Parathyroid adenoma (tissue), 2 donors: Measurements from ENCODE around the gene AQP10.
A peak's percentile ranks its signal among the peaks of the same experiment; 100 is the strongest.
"Not testable (repeated sequence)": the region's sequence is repeated elsewhere in the genome, so short reads cannot be mapped to it uniquely, and the experiment has no call there.

Source experiments
- H2AFZ ChIP-seq: fragments of 300-600 bp; sonication (generic); one replicate; pipeline ENCODE4 v1.7.0; 2017; ENCODE audit warnings: antibody characterized with exemption, mild to moderate bottlenecking
- H3K27ac ChIP-seq: fragments of 300-600 bp; sonication (generic); one replicate; pipeline ENCODE4 v1.7.0; 2017
- H3K27me3 ChIP-seq: fragments of 300-600 bp; sonication (generic); one replicate; pipeline ENCODE4 v1.7.0; 2017; ENCODE audit warnings: low read length; ENCODE audit not compliant: control insufficient read depth, insufficient read depth
- H3K36me3 ChIP-seq: fragments of 300-600 bp; sonication (generic); one replicate; pipeline ENCODE4 v1.7.0; 2017; ENCODE audit warnings: low read length; ENCODE audit not compliant: control insufficient read depth, insufficient read depth
- H3K4me1 ChIP-seq: fragments of 300-600 bp; sonication (generic); one replicate; pipeline ENCODE4 v1.7.0; 2017; ENCODE audit warnings: control low read depth
- H3K4me2 ChIP-seq: fragments of 300-600 bp; sonication (generic); one replicate; pipeline ENCODE4 v1.7.0; 2017; ENCODE audit warnings: low read length
- H3K4me3 ChIP-seq: fragments of 300-600 bp; sonication (generic); one replicate; pipeline ENCODE4 v1.7.0; 2017; ENCODE audit warnings: low read depth, low read length
- H3K79me2 ChIP-seq: fragments of 300-600 bp; sonication (generic); one replicate; pipeline ENCODE4 v1.7.0; 2017; ENCODE audit warnings: control low read depth
- H3K9ac ChIP-seq: fragments of 300-600 bp; sonication (generic); one replicate; pipeline ENCODE4 v1.7.0; 2017; ENCODE audit warnings: mild to moderate bottlenecking
- H3K9me3 ChIP-seq: fragments of 300-600 bp; sonication (generic); one replicate; pipeline ENCODE4 v1.7.0; 2017; ENCODE audit warnings: low read length; ENCODE audit not compliant: control insufficient read depth
- CTCF ChIP-seq: fragments of 300-600 bp; sonication (generic); IDR thresholded peaks from one replicate; pipeline ENCODE4 v1.7.0; 2017; ENCODE audit warnings: antibody characterized with exemption, mild to moderate bottlenecking
- donor health status: primary hyperparathyroidism.

AQP10 gene

DNA sequence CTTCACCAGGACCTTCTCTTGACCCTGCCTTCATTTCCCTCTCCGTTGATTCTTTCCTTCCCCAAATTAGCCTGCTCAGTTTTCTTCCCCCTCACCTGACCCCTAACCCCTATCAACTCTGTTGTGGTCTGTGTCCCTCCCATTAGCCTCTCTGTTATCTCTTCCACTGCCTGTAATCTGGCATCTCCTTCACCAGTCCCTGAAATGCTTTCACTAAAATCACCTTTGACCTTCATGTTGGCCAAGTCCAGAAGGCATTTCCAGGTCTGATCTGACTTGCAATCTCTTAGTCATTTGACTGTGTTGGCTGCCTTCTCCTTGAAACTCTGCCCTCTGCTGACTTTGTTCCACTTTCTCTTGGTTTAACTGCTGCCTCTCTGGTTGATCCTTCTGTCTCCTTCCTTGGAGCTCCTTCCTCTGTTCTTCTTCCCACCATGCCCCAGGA lies 32.6 kb downstream of the AQP10 start:
- Histone ChIP-seq H3K9ac (no peak overlapping the region), H3K36me3 (no peaks in the 10 kb centered on the region), H3K79me2 (no peaks in the 10 kb centered on the region), H3K27me3 (no peaks in the 10 kb centered on the region), H3K4me3 (no peak overlapping the region), H2AFZ (peak overlapping the region; percentile 88), H3K9me3 (no peaks in the 10 kb centered on the region), H3K4me1 (no peaks in the 10 kb centered on the region), H3K27ac (no peak overlapping the region), H3K4me2 (peak overlapping the region; percentile 63)
- TF ChIP-seq CTCF, result peak; percentile 20

DNA sequence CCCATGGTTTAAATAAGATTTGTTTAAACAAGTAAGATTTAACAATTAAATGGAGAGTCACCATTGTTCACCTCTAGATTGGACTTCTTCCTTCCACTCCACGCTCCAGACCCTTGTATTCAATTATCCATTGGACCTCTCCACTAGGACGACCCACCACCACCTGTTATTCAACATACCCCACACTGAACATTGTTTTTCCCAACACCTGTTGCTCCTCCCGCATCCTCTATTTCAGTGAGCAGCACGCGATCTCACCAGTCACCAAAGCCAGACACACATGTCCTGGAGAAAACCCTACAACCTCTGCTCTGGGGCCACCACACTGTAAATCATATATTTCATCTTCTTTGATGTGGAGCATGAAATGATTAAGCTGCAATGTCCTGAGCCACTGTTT lies 33.1 kb downstream of the AQP10 start:
- Histone ChIP-seq H3K9me3 (no peaks in the 10 kb centered on the region), H3K27ac (no peak overlapping the region), H3K79me2 (no peaks in the 10 kb centered on the region), H3K27me3 (no peaks in the 10 kb centered on the region), H3K9ac (no peak overlapping the region), H3K4me3 (no peak overlapping the region), H3K4me1 (no peaks in the 10 kb centered on the region), H3K4me2 (no peak overlapping the region), H3K36me3 (no peaks in the 10 kb centered on the region), H2AFZ (peak overlapping the region; percentile 88)
- no peak for TF ChIP-seq CTCF

GRCh38 chr1:154358519-154358918 lies 37.6 kb downstream of the AQP10 start:
- no peak overlapping the region for H2AFZ ChIP-seq
- no peaks in the 10 kb centered on the region for H3K9me3 ChIP-seq
- H3K27me3 ChIP-seq, result no peaks in the 10 kb centered on the region
- H3K36me3 ChIP-seq, result no peaks in the 10 kb centered on the region
- H3K79me2 ChIP-seq, result no peaks in the 10 kb centered on the region
- no peaks in the 10 kb centered on the region for H3K4me1 ChIP-seq
- H3K4me2 ChIP-seq, result no peak overlapping the region
- H3K4me3 ChIP-seq, result no peak overlapping the region
- H3K9ac ChIP-seq, result no peak overlapping the region
- no peak overlapping the region for H3K27ac ChIP-seq
- no peak for TF ChIP-seq CTCF

- Histone ChIP-seq H3K36me3 (no peaks in the 10 kb centered on the region), H3K9me3 (no peaks in the 10 kb centered on the region), H3K9ac (no peak overlapping the region), H2AFZ (no peak overlapping the region), H3K79me2 (no peaks in the 10 kb centered on the region), H3K4me2 (no peak overlapping the region), H3K27me3 (no peaks in the 10 kb centered on the region), H3K27ac (no peak overlapping the region), H3K4me1 (no peaks in the 10 kb centered on the region), H3K4me3 (no peak overlapping the region)
- no peak for TF ChIP-seq CTCF
Observed at GRCh38 chr1:154360288-154360687, 39.4 kb downstream of the AQP10 start.

- not testable (repeated sequence) for H3K79me2 ChIP-seq, H3K27ac ChIP-seq, H2AFZ ChIP-seq, H3K4me2 ChIP-seq, H3K4me3 ChIP-seq, H3K9ac ChIP-seq, H3K4me1 ChIP-seq, H3K27me3 ChIP-seq, H3K9me3 ChIP-seq, H3K36me3 ChIP-seq
Observed at GRCh38 chr1:154360881-154361280, 40.0 kb downstream of the AQP10 start.
